ENCODE results near the gene HIF1AN. TPM values are rescaled to one million over a fixed set of nuclear protein-coding genes. Genes with fewer than 3 reads are reported as not detected.

The HIF1AN gene
- total and polyA plus RNA-seq, 2 experiments from 2014 or later = 13.7 to 36.0 TPM

GRCh38 chr10:100598166-100598565 is 62.4 kb downstream of the HIF1AN start:
- Histone ChIP-seq H3K9me3 (ENCODE audit: low read depth) (no peaks in the 10 kb centered on the region), H3K4me3 (no peak overlapping the region), H3K79me2 (no peaks in the 10 kb centered on the region), H2AFZ (no peak overlapping the region), H4K20me1 (ENCODE audit: insufficient read depth, poor library complexity, severe bottlenecking) (no peaks in the 10 kb centered on the region), H3K27ac (no peak overlapping the region), H3K27me3 (peaks cover 16% of the 10 kb centered on the region), H3K4me2 (no peak overlapping the region), H3K36me3 (replicated peaks; ENCODE audit: insufficient read depth, low read depth) (no peaks in the 10 kb centered on the region), H3K4me1 (ENCODE audit: insufficient read depth) (no peaks in the 10 kb centered on the region), H3K9me2 (replicated peaks; ENCODE audit: insufficient read depth) (no peaks in the 10 kb centered on the region)
- DNase-seq (ENCODE audit: low spot score) = no peak
- TF ChIP-seq CTCF (IDR thresholded peaks at IDR 0.05; ENCODE audit: poor library complexity) (no peak), EZH2 (IDR thresholded peaks at IDR 0.05; ENCODE audit: borderline replicate concordance) (no peak), EZH2phosphoT487 (IDR thresholded peaks at IDR 0.05; ENCODE audit: low read depth, severe bottlenecking, unreplicated experiment) (no peak)

- Histone ChIP-seq H4K20me1 (ENCODE audit: insufficient read depth, poor library complexity, severe bottlenecking) (no peaks in the 10 kb centered on the region), H2AFZ (no peak overlapping the region), H3K9me2 (replicated peaks; ENCODE audit: insufficient read depth) (no peaks in the 10 kb centered on the region), H3K4me1 (ENCODE audit: insufficient read depth) (no peaks in the 10 kb centered on the region), H3K27ac (no peak overlapping the region), H3K9me3 (ENCODE audit: low read depth) (no peaks in the 10 kb centered on the region), H3K27me3 (peaks cover 16% of the 10 kb centered on the region), H3K36me3 (replicated peaks; ENCODE audit: insufficient read depth, low read depth) (no peaks in the 10 kb centered on the region), H3K79me2 (no peaks in the 10 kb centered on the region), H3K4me3 (no peak overlapping the region), H3K4me2 (no peak overlapping the region)
- TF ChIP-seq CTCF (IDR thresholded peaks at IDR 0.05; ENCODE audit: poor library complexity) = no peak
- no peak for TF ChIP-seq EZH2 (IDR thresholded peaks at IDR 0.05; ENCODE audit: borderline replicate concordance)
- TF ChIP-seq EZH2phosphoT487 (IDR thresholded peaks at IDR 0.05; ENCODE audit: low read depth, severe bottlenecking, unreplicated experiment) = no peak
- WGBS (ENCODE audit: low lambda C conversion rate, missing lambda C conversion rate) = 80% methylated on average over 4 of the region's 4 CpGs
- no peak for DNase-seq (ENCODE audit: low spot score)
Observed at GRCh38 chr10:100600218-100600617, 64.5 kb downstream of the HIF1AN start.

GRCh38 chr10:100607439-100607838 is 71.7 kb downstream of the HIF1AN start:
- Histone ChIP-seq H2AFZ (no peak overlapping the region), H3K9me3 (ENCODE audit: low read depth) (no peaks in the 10 kb centered on the region), H4K20me1 (ENCODE audit: insufficient read depth, poor library complexity, severe bottlenecking) (no peaks in the 10 kb centered on the region), H3K79me2 (no peaks in the 10 kb centered on the region), H3K36me3 (replicated peaks; ENCODE audit: insufficient read depth, low read depth) (no peaks in the 10 kb centered on the region), H3K27ac (no peak overlapping the region), H3K4me1 (ENCODE audit: insufficient read depth) (peaks cover 2% of the 10 kb centered on the region), H3K9me2 (replicated peaks; ENCODE audit: insufficient read depth) (no peaks in the 10 kb centered on the region), H3K27me3 (peaks cover 17% of the 10 kb centered on the region), H3K4me2 (no peak overlapping the region), H3K4me3 (no peak overlapping the region)
- DNase-seq (ENCODE audit: low spot score) = no peak
- TF ChIP-seq EZH2 (IDR thresholded peaks at IDR 0.05; ENCODE audit: borderline replicate concordance) (no peak), EZH2phosphoT487 (IDR thresholded peaks at IDR 0.05; ENCODE audit: low read depth, severe bottlenecking, unreplicated experiment) (no peak), CTCF (IDR thresholded peaks at IDR 0.05; ENCODE audit: poor library complexity) (no peak)
- WGBS (ENCODE audit: low lambda C conversion rate, missing lambda C conversion rate) = 63% methylated on average over 1 of the region's 1 CpG

Other genes with a start within 250 kb of the HIF1AN start
- gene BLOC1S2, start 249.3 kb upstream of the HIF1AN start, total RNA-seq = 44.1 and 50.1 TPM in 2 replicates
- 46.7 and 50.4 TPM in 2 replicates for gene BLOC1S2, start 249.3 kb upstream of the HIF1AN start, polyA plus RNA-seq
- gene PKD2L1, start 205.7 kb upstream of the HIF1AN start, total RNA-seq = 0.10 TPM in 1 of 2 replicates, not detected in the other
- 0.88 and 1.9 TPM in 2 replicates for gene PKD2L1, start 205.7 kb upstream of the HIF1AN start, polyA plus RNA-seq
- 589 and 622 TPM in 2 replicates for gene SCD, start 188.7 kb upstream of the HIF1AN start, total RNA-seq
- gene SCD, start 188.7 kb upstream of the HIF1AN start, polyA plus RNA-seq = 213 and 282 TPM in 2 replicates
- not detected in 2 replicates for gene WNT8B, start 72.9 kb upstream of the HIF1AN start, total RNA-seq
- not detected in 2 replicates for gene WNT8B, start 72.9 kb upstream of the HIF1AN start, polyA plus RNA-seq
- 2.3 and 5.4 TPM in 2 replicates for gene SEC31B, start 16.1 kb upstream of the HIF1AN start, total RNA-seq
- gene SEC31B, start 16.1 kb upstream of the HIF1AN start, polyA plus RNA-seq = 7.7 and 13.2 TPM in 2 replicates
- 124 and 146 TPM in 2 replicates for gene NDUFB8, start 6.1 kb upstream of the HIF1AN start, total RNA-seq
- 350 and 355 TPM in 2 replicates for gene NDUFB8, start 6.1 kb upstream of the HIF1AN start, polyA plus RNA-seq
- gene PAX2, start 209.6 kb downstream of the HIF1AN start, total RNA-seq = not detected in 2 replicates
- gene PAX2, start 209.6 kb downstream of the HIF1AN start, polyA plus RNA-seq = not detected in 2 replicates

All from hepatocyte (in vitro differentiated cells).